Measurements from ENCODE around the gene PCDHB14.

GRCh38 chr5:141213656-141214339 is 9.3 kb upstream of the PCDHB14 start, which contains the start of gene PCDHB13:
- TF ChIP-seq CTCF (IDR thresholded peaks at IDR 0.05) (peak in 5 of 7 experiments; percentile 19 to 62 (median 58)), POLR2A (IDR thresholded peaks at IDR 0.05) (peak in 2 of 3 donors; percentile 6 to 14)
